Hepatic stellate cell (primary cell): ENCODE data around the gene OAS3.
"Not testable (repeated sequence)": the region's sequence is repeated elsewhere in the genome, so short reads cannot be mapped to it uniquely, and the experiment has no call there.

Source experiments
- DNase-seq: peaks from one replicate; pipeline ENCODE4 v3.0.0; 2011; ENCODE audit warnings: low spot score

OAS3 gene, protein sequence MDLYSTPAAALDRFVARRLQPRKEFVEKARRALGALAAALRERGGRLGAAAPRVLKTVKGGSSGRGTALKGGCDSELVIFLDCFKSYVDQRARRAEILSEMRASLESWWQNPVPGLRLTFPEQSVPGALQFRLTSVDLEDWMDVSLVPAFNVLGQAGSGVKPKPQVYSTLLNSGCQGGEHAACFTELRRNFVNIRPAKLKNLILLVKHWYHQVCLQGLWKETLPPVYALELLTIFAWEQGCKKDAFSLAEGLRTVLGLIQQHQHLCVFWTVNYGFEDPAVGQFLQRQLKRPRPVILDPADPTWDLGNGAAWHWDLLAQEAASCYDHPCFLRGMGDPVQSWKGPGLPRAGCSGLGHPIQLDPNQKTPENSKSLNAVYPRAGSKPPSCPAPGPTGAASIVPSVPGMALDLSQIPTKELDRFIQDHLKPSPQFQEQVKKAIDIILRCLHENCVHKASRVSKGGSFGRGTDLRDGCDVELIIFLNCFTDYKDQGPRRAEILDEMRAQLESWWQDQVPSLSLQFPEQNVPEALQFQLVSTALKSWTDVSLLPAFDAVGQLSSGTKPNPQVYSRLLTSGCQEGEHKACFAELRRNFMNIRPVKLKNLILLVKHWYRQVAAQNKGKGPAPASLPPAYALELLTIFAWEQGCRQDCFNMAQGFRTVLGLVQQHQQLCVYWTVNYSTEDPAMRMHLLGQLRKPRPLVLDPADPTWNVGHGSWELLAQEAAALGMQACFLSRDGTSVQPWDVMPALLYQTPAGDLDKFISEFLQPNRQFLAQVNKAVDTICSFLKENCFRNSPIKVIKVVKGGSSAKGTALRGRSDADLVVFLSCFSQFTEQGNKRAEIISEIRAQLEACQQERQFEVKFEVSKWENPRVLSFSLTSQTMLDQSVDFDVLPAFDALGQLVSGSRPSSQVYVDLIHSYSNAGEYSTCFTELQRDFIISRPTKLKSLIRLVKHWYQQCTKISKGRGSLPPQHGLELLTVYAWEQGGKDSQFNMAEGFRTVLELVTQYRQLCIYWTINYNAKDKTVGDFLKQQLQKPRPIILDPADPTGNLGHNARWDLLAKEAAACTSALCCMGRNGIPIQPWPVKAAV

DNA sequence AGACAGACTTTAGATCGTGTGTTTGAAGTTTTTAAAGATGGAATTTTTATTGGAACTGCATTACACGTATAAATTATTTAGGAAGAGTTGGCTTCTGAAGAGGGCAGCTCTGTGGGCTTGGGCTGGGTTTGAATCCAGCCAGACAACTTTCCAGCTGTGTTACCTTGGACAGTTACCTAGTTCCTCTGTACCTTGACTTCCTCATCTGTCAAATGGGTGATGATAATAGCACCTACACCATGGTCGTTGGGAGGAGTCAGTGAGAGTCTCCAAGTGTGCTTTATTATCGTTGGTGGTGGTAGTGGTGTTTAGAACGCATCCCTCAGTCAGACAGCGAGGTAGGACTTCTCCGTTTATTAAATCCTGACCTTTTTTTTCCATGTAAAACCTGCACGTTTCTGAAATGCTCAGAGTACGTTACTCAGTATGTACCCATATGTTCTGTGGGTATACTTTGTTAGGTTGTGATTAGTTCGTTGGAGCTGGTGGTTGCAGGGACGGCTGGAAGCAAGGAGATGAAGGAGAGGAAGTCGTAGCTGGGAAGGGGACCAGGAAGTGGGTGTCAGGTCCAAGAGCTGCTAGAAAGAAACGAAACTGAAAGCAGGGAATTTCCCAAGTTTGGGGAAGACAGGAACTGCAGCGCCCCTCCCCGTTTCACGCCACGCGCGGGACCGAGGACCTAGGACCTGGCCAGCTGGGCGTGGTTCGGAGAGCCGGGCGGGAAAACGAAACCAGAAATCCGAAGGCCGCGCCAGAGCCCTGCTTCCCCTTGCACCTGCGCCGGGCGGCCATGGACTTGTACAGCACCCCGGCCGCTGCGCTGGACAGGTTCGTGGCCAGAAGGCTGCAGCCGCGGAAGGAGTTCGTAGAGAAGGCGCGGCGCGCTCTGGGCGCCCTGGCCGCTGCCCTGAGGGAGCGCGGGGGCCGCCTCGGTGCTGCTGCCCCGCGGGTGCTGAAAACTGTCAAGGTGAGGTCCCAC, at the start of gene OAS3:
Gene OAS3, plus strand, starts transcription at position 734 of the 979 bp plus-strand sequence. Its CDS starts 57 bp downstream, at position 791.
- DNase-seq, result peak; percentile 79

DNA sequence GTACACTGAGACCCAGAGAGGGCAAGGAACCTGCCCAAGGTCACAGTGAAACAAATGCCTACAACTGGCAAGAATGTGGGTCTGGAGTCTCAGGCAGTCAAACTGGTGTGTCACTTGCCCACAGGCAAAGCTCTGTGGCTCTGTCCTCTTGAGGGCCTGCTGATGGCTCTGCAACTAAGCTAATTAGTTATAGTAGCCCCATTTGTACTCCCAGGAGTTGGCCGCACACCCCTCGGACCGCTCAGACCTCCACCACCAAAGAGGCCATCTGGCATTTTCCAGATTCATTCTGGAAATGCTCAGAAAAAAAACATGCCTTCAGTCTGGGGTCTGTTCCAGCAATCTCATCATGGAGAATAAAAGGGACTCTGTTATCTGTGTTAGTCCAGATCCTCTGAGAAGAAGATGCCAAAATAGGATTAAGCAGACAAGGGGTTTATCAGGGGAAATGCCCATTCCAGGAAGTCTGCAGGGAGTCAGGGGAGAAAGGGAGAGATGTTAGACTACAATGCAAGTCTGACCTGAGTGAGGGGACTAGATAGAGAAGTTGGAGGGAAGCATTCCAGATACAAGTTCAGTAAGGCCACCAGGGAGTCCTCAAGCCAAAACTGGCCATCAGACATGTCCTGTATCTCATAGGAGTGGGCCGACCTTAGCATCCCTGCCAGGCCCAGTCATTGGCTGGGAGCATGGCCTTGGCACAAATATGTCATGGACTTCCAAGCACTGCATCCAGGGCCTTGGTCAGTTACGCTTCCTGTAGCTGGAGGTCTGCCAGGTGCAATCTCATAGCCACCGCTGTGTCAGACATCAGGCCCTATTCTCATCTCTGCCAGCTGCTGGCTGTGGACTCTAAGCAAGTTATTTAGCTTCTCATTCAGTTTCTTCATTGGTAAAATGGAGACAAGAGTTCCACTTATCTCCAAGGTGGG, 46.9 kb upstream of the OAS3 start:
- no peak for DNase-seq

DNA sequence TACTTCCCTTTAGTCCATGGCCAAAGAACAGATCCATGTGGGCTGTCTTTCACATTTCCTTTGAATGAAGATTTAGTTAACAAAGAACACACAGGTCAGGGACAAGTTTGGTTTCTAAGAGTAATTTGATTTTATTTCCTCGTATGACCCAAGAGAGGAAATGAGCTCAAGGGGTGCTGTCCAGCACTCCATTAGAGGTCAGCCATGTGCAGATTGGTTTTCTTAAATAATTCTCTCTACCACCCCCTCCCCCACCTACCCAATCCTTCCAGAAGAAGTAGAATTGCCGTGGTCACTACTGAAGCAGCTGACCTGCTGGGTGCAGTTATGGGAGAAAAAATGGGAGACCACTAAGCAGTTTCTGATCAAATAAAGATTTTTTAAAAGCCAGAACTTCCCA, 45.4 kb upstream of the OAS3 start:
- no peak for DNase-seq

DNA sequence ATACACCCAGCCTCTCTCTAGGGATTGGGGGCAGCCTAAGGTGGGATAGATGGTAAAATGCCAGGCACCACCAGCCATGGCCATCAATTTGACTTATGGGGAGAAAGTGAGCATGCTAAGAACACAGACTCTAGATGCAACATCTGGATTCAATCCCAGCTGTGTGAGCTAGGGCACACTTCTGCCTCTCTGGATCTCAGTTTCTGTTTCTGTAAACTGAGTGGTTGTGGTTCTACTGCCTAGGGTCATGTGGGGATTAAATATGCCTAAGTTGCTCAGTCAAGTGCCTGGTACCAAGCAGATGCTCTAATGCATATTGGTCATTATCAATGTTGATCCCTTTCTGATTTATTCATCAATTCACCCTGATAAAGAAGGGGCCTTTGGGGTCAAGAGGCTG, 44.1 kb upstream of the OAS3 start:
- DNase-seq, result no peak

DNA sequence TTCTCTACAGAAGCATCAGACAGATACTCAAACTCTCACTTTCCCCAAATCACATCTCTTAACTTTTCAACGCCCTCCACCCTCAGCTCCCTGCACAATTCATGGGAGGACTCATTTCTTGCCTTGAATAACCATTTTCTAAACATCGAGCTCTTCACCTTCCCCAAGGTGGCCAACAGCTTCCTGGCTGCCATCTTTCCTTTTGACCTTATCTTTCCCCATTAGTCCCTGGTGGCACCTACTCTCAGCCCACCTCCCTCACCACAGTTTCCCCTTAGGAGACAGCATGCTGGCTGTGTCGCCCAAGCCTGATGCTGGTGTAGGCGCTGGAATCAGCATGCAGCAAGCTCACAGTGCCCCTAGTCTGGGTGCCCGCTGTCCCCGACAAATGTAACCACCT, 39.9 kb upstream of the OAS3 start:
- no peak for DNase-seq

DNA sequence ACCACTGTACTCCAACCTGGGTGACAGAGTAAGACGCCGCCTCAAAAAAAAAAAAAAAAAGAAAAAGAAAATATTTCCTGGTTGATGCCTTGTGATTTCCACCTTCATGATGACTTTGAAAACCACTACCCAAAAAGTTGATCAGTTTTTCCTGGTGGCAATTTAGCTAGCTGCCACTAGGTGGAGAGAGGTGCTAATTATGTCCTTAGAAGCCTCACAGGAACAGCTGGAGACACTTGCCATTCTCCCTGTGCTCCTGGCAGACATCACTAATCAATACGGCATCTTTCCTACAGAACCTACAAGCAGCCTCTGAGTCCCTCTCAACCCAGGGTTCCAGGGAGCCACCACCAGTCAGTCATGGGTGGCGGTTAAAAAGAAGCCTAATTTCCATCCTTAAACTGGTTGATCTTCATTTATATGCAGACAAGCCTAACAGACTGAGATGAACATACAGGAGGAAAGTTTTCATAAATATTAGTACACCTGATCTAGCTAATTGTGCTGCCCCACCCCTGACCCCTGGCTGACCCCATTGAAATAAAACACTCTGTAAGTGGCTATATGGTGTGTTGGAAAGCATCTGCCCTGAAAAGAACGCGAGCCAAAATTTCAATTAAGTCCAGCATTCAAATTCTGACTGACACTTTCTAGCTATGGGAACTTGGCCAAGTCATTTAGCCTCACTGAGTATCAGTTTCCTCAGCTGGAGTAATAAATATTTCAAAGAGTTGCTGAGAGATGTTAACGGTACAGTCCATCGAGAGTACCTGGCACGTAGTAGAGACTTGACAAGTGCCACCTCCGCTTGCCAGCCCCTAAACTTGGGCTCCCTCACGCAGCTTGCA, 37.8 kb upstream of the OAS3 start:
- peak; percentile 22 for DNase-seq

DNA sequence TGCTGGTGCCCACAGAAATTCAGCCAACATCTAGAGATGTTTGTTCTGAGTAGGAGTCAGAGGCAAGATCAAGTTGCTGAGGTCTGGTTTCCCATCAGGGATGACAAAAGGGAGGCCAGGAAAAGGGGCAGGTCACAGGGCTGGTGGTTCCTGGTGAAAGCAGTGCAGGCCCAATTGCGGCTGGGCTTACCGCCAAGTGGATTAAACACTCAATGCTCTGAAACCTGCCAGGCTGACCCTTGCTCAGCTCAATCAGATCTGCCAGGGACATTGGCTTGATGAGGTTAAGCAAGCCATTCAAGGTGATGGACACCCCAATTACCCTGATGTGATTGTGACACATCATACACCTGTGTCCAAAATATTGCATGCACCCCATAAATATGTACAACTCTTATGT, 37.0 kb upstream of the OAS3 start:
- no peak for DNase-seq

DNA sequence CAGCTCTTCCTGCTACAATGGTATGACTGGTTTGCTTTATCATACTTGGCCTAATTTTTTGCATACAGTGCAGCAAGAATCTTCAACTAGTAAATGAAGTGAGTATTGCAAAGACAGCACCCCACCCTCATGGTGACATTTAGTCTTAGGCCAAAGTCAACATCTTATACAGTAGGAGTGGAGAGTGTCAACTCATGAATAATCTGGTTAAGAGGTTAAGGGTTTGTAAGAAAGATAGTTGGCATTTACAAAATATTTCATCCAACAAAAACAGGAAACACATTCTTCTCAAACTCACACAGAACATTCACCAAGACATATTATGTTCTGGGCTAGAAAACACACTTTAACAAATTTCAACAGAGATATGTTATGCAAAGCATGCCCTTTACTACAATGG, 33.7 kb upstream of the OAS3 start:
- no peak for DNase-seq

DNA sequence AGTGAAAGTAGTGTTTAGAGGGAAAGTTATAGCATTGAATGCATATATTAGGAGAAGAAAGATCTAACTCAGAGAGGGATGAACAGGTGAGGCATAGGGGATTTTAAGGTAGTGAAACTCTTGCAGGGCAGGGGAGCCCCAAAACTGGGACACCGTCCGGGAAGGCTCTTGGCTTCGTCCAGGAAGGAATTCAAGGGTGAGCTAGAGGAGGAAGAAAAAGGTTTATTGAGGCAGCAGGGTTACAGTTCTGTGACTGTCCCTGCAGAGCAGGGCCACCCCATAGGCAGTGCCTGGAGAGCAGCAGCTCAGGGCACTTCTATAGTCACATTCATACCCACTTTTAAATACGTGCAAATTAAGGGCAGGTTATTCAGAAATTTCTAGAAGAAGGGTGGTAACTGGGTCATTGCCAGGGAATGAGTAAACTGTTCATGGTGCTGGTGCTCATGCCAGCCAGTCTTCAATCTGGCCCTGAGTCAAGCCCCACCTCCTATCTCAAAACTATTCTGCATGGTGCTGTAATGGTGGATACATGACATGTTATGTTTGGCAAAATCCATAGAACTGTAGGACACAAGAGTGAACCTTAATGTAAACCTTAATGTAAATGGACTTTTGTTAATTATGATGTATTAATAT, 32.7 kb upstream of the OAS3 start:
- DNase-seq, result no peak

DNA sequence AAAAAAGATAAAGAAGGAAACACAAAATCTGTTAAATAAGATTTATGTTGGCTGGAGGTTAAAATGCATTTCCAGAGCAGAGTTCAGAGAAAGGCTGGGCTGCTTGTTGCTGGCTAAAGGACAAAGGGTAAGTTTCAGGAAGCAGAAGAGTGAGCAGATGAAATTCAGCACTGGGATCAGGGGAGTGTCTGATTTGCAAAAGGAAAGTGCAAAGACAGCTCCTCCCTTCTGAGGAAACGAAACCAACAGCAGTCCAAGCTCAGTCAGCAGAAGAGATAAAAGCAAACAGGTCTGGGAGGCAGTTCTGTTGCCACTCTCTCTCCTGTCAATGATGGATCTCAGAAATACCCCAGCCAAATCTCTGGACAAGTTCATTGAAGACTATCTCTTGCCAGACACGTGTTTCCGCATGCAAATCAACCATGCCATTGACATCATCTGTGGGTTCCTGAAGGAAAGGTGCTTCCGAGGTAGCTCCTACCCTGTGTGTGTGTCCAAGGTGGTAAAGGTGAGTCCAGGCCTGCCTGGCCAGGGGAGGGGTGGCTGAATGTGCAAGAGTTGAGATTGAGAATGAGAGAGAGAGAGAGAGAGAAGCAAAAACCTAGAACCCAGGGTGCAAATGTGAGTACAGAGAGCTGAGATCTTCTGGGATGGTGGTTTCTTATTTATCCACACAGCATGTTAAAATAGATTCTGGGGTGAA, 31.4 kb upstream of the OAS3 start, which contains the start of gene OAS1:
Gene OAS1, plus strand, starts transcription at position 251 of the 703 bp plus-strand sequence. Its CDS starts 78 bp downstream, at position 329.
- DNase-seq, result peak; percentile 32

DNA sequence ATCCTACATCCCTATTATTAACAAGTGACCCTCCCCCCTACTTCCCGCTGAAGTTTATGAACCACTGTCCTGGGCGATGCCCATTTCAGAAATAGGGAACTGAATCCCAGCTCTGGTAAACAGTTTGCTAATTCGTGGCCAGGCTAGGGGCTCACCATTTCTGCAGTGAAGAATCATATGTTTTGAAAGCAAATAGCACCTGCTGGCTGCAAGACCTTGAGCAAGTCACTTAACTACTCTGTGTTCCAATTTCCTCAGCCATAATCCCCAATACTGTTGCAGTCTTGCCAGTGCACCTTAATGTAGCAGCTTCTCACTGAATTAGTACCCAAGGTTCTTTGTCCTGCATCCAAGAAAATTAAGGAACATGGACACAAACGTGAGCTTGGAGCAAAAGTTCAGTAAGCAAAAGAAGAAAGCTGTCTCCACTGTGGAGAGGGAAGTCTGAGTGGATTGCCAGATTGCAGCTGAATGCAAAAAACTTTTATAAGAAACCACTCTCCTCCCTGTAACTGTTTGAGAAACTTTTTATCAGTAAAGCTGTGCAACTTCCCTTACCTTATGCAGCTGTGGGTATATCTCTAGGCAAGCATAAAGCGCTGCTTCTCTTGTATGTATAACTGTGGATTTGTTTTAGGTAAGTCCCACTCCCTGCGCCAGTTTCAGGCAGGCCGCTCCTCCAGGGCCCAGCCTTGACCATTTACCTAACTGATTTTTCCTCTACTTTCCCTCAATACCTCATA, 30.7 kb upstream of the OAS3 start:
- no peak for DNase-seq

DNA sequence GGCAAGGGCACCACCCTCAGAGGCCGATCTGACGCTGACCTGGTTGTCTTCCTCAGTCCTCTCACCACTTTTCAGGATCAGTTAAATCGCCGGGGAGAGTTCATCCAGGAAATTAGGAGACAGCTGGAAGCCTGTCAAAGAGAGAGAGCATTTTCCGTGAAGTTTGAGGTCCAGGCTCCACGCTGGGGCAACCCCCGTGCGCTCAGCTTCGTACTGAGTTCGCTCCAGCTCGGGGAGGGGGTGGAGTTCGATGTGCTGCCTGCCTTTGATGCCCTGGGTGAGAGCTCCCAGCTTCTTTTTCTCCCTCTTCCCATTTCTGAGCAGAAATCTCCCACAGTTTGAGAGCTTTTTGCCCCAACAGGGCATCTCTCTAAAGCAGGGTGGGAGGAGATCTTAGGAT, 29.7 kb upstream of the OAS3 start:
- DNase-seq, result no peak

DNA sequence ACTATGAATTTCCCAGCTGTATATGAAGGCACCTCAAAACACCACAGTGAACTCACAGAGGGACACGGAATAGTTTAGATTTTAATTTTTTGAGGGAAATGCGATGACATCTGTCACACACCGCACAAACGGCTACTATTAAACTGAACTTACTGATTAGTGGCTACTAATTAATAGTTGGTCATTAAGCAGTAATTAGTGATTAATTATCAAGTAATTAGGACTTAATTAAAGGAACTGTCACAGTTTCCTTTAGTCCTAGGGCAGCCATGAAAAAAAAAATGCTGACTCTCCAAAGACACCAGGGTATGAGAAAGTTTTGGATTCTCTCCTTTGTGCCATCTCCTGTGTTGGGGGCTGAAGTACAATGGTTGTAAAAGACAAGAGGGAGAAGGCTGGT, 28.6 kb upstream of the OAS3 start:
- DNase-seq, result no peak

DNA sequence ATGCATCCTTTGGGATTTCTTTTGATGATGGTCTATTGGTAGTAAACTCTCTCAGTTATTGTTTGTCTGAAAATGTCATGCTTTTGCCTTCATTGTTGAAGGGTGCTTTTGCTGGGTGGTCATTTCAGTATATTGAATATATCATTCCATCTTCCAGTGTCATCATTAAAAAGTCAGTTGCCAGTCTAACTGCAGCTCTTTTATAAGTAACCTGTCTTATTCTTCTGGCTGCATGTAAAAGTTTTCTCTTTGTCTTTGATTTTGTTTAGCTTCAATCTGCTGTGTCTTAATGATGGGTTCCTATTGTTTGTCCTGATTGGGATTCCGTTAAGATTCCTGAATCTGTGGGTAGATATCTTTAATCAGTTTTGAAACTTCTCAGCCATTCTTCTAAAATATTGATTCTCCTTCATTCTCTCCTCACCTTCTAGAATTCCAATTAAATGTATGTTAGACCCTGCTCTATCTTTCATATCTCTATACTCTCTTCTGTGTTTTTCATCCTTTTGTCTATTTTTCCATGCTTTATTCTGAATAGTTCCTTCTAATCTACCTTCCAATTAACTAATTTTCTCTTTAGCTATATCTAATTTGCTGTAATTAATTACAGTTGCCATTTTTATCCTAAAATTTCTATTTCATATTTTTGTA, 25.1 kb upstream of the OAS3 start:
- DNase-seq, result no peak

DNA sequence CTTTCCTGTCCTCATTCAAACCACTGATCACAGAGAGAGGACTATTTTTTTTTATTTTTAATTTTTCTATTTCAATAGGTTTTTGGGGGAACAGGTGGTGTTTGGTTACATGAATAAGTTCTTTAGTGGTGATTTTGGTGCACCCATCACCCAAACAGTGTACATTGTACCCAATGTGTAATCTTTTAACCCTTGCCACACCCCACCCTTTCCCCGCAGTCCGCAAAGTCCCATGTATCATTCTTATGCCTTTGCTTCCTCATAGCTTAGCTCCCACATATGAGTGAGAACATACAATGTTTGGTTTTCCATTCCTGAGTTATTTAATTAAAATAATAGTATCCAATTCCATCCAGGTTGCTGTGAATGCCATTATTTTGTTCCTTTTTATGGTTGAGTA, 24.4 kb upstream of the OAS3 start:
- DNase-seq, result not testable (repeated sequence)

DNA sequence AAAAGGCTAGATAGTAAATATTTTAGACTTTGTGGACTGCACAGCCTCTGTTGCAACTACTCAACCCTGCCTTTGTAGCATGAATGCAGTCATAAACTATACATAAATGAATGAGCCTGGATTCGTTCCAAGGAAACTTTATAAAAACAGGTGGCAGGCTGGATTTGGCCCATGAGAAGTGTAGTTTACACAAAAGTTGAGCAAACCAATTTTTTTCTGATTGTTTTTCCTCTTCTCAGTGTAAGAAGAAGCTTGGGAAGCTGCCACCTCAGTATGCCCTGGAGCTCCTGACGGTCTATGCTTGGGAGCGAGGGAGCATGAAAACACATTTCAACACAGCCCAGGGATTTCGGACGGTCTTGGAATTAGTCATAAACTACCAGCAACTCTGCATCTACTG, 22.0 kb upstream of the OAS3 start:
- DNase-seq, result no peak

DNA sequence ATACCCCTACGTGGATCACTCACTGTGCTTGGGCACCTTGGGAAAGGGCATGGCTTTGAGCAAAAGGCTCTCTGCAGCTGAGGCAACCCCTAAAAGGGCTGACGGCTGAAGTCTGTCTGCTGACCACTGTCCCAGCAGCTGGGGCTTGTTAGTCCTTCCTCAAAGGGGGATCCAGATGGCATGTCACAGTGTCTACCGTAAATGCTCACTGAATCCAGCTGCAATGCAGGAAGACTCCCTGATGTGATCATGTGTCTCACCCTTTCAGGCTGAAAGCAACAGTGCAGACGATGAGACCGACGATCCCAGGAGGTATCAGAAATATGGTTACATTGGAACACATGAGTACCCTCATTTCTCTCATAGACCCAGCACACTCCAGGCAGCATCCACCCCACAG, 19.2 kb upstream of the OAS3 start:
- no peak for DNase-seq
